WTC11 (cell line): ENCODE data around the gene CXCL8. TPM values are rescaled to one million over a fixed set of nuclear protein-coding genes. Genes with fewer than 3 reads are reported as not detected.

Source experiments
- ATAC-seq: fragments of 200-7000 bp; cut with Tn5 transposase; 2 replicates; pipeline ENCODE4 v1.10.0; 2021; ENCODE audit warnings: mild to moderate bottlenecking, moderate library complexity
- CTCF ChIA-PET: fragments of 300-600 bp; sonication (Branson Sonifier 250); formaldehyde crosslinking; loops from one replicate; lab custom pipeline; 2021; ENCODE audit warnings: antibody characterized with exemption; lab: Charles Lee
- POLR2A ChIA-PET: fragments of 350-600 bp; sonication (Branson Sonifier 250); formaldehyde crosslinking; loops from one replicate; lab custom pipeline; 2021; ENCODE audit warnings: antibody characterized with exemption; lab: Charles Lee
- DNase-seq: peaks from one replicate; pipeline ENCODE4 v3.0.0; 2021; ENCODE audit warnings: low spot score
- H3K27ac Mint-ChIP-seq: 2 replicates; pipeline ENCODE4 v1.8.0; 2021; ENCODE audit warnings: mixed read lengths
- H3K27me3 Mint-ChIP-seq: 2 replicates; pipeline ENCODE4 v1.8.0; 2021; ENCODE audit warnings: low read depth, mild to moderate bottlenecking, moderate library complexity, mixed read lengths
- H3K36me3 Mint-ChIP-seq: 2 replicates; pipeline ENCODE4 v1.8.0; 2021; ENCODE audit warnings: mixed read lengths
- H3K4me1 Mint-ChIP-seq: 2 replicates; pipeline ENCODE4 v1.8.0; 2022; ENCODE audit warnings: mixed read lengths
- H3K4me3 Mint-ChIP-seq: 2 replicates; pipeline ENCODE4 v1.8.0; 2021; ENCODE audit warnings: mild to moderate bottlenecking, moderate library complexity, mixed read lengths
- H3K9me3 Mint-ChIP-seq: 2 replicates; pipeline ENCODE4 v1.8.0; 2021; ENCODE audit warnings: mixed read lengths
- ARID4B ChIP-seq: sonication (generic); formaldehyde crosslinking; IDR thresholded peaks from 2 replicates; pipeline ENCODE4 v1.8.0; 2023; ENCODE audit warnings: missing genetic modification reagents, mild to moderate bottlenecking, borderline replicate concordance
- ATF6 ChIP-seq: sonication (generic); formaldehyde crosslinking; IDR thresholded peaks from 2 replicates; pipeline ENCODE4 v1.8.1; 2023; ENCODE audit warnings: mild to moderate bottlenecking, missing genetic modification reagents
- CBFB ChIP-seq: sonication (generic); formaldehyde crosslinking; IDR thresholded peaks from 2 replicates; pipeline ENCODE4 v1.8.1; 2022; ENCODE audit warnings: mild to moderate bottlenecking, low read depth, missing genetic modification reagents
- CREB1 ChIP-seq: sonication (generic); formaldehyde crosslinking; IDR thresholded peaks from 2 replicates; pipeline ENCODE4 v1.8.0; 2023; ENCODE audit warnings: mild to moderate bottlenecking, missing genetic modification reagents
- E2F1 ChIP-seq: sonication (generic); formaldehyde crosslinking; IDR thresholded peaks from 2 replicates; pipeline ENCODE4 v1.8.0; 2022; ENCODE audit warnings: mild to moderate bottlenecking, missing genetic modification reagents
- FOXJ3 ChIP-seq: sonication (generic); formaldehyde crosslinking; IDR thresholded peaks from 2 replicates; pipeline ENCODE4 v1.9.0; 2021; ENCODE audit warnings: missing genetic modification reagents, mild to moderate bottlenecking, borderline replicate concordance
- FOXP4 ChIP-seq: sonication (generic); formaldehyde crosslinking; IDR thresholded peaks from 2 replicates; pipeline ENCODE4 v1.8.0; 2022; ENCODE audit warnings: mild to moderate bottlenecking, missing genetic modification reagents
- JAZF1 ChIP-seq: fragments of 250-450 bp; sonication (Bioruptor Pico); IDR thresholded peaks from 2 replicates; pipeline ENCODE4 v1.9.0; 2021; ENCODE audit warnings: moderate library complexity, mild to moderate bottlenecking, inconsistent platforms
- MLX ChIP-seq: sonication (generic); formaldehyde crosslinking; IDR thresholded peaks from 2 replicates; pipeline ENCODE4 v1.8.1; 2023; ENCODE audit warnings: mild to moderate bottlenecking, missing genetic modification reagents, moderate library complexity
- MXD4 ChIP-seq: fragments of 250-450 bp; sonication (Bioruptor Pico); IDR thresholded peaks from 2 replicates; pipeline ENCODE4 v1.8.0; 2021; ENCODE audit warnings: mild to moderate bottlenecking, moderate library complexity, borderline replicate concordance
- NFYB ChIP-seq: sonication (generic); formaldehyde crosslinking; conservative IDR thresholded peaks from 2 replicates; pipeline ENCODE4 v1.8.0; 2022; ENCODE audit warnings: low read depth, missing genetic modification reagents
- NR2C2 ChIP-seq: sonication (generic); formaldehyde crosslinking; IDR thresholded peaks from 2 replicates; pipeline ENCODE4 v1.8.0; 2022; ENCODE audit warnings: mild to moderate bottlenecking, missing genetic modification reagents
- OVOL2 ChIP-seq: fragments of 250-450 bp; sonication (Bioruptor Pico); IDR thresholded peaks from 2 replicates; pipeline ENCODE4 v1.9.0; 2021; ENCODE audit warnings: mild to moderate bottlenecking, borderline replicate concordance
- ZNF138 ChIP-seq: sonication (generic); formaldehyde crosslinking; conservative IDR thresholded peaks from 2 replicates; pipeline ENCODE4 v1.8.1; 2022; ENCODE audit warnings: mild to moderate bottlenecking, moderate library complexity, missing genetic modification reagents
- ZNF263 ChIP-seq: sonication (generic); formaldehyde crosslinking; IDR thresholded peaks from 2 replicates; pipeline ENCODE4 v1.8.1; 2022; ENCODE audit warnings: low read depth, mild to moderate bottlenecking, moderate library complexity, missing genetic modification reagents
- ZNF317 ChIP-seq: sonication (generic); formaldehyde crosslinking; IDR thresholded peaks from 2 replicates; pipeline ENCODE4 v1.8.1; 2023; ENCODE audit warnings: low read depth, mild to moderate bottlenecking, moderate library complexity, missing genetic modification reagents, borderline replicate concordance
- ZNF396 ChIP-seq: fragments of 250-450 bp; sonication (Bioruptor Pico); IDR thresholded peaks from 2 replicates; pipeline ENCODE4 v1.8.0; 2021; ENCODE audit warnings: mild to moderate bottlenecking, moderate library complexity, borderline replicate concordance
- ZNF423 ChIP-seq: fragments of 250-450 bp; sonication (Bioruptor Pico); IDR thresholded peaks from 2 replicates; pipeline ENCODE4 v2.1.2; 2022; ENCODE audit warnings: mild to moderate bottlenecking, moderate library complexity
- total RNA-seq: library from RNA; stranded (reverse); gene quantifications from 3 replicates; pipeline ENCODE4 v1.2.3, GENCODE V29; 2021
- TF ChIP-seq, protein P1 (sequence below): fragments of 250-450 bp; sonication (Bioruptor Pico); IDR thresholded peaks from 2 replicates; pipeline ENCODE4 v1.8.0; 2021; ENCODE audit warnings: mild to moderate bottlenecking
- TF ChIP-seq, protein P2 (sequence below): sonication (generic); formaldehyde crosslinking; IDR thresholded peaks from 2 replicates; pipeline ENCODE4 v1.8.0; 2023; ENCODE audit warnings: mild to moderate bottlenecking, missing genetic modification reagents
- TF ChIP-seq, protein P3 (sequence below): sonication (generic); formaldehyde crosslinking; IDR thresholded peaks from 2 replicates; pipeline ENCODE4 v1.8.0; 2022; ENCODE audit warnings: mild to moderate bottlenecking, missing genetic modification reagents

Gene CXCL8
- total RNA-seq, 1 experiment from 2014 or later, result not detected

- TF ChIP-seq ZNF138 (CRISPR knock-in tag), result no peak
- TF ChIP-seq NFYB (CRISPR knock-in tag), result no peak
- no peak for TF ChIP-seq E2F1
- no peak for TF ChIP-seq FOXJ3 (CRISPR knock-in tag)
- TF ChIP-seq ARID4B (CRISPR knock-in tag), result no peak
Measured at GRCh38 chr4:73761856-73762255, 21.5 kb downstream of the CXCL8 start (continued).

DNA sequence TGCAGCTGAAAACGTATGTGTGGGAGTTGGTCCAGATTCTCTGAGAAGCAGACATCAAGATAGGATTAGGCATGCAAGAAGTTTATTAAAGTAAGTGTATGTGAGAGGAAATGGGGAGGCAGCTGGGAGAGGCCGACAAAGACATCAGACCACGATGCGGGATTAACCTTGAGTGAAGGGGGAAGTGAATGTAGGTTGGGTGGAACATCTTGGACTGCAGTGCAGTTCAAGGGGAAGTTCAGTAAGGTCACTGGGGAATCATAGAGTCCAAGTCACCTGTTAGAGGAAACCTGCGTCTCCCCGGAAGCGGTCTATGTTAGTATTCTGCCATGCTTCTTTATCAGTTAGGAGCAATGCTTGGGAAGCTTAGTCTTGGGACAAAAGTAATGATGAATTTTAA, 22.0 kb downstream of the CXCL8 start:
- Mint-ChIP-seq H3K27ac (no peak overlapping the region), H3K4me3 (no peak overlapping the region), H3K9me3 (peaks cover 6% of the 10 kb centered on the region; the same call in 1 of the 2 replicates), H3K36me3 (no peaks in the 10 kb centered on the region), H3K4me1 (no peaks in the 10 kb centered on the region), H3K27me3 (no peaks in the 10 kb centered on the region)
- DNase-seq, result no peak
- ChIA-PET POLR2A (no interaction called here), CTCF (no interaction called here)
- no peak for ATAC-seq
- TF ChIP-seq, protein P1, sequence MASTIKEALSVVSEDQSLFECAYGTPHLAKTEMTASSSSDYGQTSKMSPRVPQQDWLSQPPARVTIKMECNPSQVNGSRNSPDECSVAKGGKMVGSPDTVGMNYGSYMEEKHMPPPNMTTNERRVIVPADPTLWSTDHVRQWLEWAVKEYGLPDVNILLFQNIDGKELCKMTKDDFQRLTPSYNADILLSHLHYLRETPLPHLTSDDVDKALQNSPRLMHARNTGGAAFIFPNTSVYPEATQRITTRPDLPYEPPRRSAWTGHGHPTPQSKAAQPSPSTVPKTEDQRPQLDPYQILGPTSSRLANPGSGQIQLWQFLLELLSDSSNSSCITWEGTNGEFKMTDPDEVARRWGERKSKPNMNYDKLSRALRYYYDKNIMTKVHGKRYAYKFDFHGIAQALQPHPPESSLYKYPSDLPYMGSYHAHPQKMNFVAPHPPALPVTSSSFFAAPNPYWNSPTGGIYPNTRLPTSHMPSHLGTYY (CRISPR knock-in tag), result no peak
- TF ChIP-seq NR2C2 (CRISPR knock-in tag) (no peak), OVOL2 (CRISPR knock-in tag) (no peak), CBFB (CRISPR knock-in tag) (no peak), JAZF1 (CRISPR knock-in tag) (no peak), CREB1 (no peak), MXD4 (CRISPR knock-in tag) (no peak), ZNF263 (CRISPR knock-in tag) (no peak), FOXP4 (CRISPR knock-in tag) (no peak), ZNF317 (CRISPR knock-in tag) (no peak), ZNF396 (CRISPR knock-in tag) (no peak), ZNF423 (no peak), ATF6 (CRISPR knock-in tag) (no peak), MLX (no peak)
- TF ChIP-seq, protein P2, sequence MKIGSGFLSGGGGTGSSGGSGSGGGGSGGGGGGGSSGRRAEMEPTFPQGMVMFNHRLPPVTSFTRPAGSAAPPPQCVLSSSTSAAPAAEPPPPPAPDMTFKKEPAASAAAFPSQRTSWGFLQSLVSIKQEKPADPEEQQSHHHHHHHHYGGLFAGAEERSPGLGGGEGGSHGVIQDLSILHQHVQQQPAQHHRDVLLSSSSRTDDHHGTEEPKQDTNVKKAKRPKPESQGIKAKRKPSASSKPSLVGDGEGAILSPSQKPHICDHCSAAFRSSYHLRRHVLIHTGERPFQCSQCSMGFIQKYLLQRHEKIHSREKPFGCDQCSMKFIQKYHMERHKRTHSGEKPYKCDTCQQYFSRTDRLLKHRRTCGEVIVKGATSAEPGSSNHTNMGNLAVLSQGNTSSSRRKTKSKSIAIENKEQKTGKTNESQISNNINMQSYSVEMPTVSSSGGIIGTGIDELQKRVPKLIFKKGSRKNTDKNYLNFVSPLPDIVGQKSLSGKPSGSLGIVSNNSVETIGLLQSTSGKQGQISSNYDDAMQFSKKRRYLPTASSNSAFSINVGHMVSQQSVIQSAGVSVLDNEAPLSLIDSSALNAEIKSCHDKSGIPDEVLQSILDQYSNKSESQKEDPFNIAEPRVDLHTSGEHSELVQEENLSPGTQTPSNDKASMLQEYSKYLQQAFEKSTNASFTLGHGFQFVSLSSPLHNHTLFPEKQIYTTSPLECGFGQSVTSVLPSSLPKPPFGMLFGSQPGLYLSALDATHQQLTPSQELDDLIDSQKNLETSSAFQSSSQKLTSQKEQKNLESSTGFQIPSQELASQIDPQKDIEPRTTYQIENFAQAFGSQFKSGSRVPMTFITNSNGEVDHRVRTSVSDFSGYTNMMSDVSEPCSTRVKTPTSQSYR (CRISPR knock-in tag), result no peak
- TF ChIP-seq, protein P3, sequence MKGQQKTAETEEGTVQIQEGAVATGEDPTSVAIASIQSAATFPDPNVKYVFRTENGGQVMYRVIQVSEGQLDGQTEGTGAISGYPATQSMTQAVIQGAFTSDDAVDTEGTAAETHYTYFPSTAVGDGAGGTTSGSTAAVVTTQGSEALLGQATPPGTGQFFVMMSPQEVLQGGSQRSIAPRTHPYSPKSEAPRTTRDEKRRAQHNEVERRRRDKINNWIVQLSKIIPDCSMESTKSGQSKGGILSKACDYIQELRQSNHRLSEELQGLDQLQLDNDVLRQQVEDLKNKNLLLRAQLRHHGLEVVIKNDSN (CRISPR knock-in tag), result no peak
